ENCODE data around the gene PI4KA.

GRCh38 chr22:20818471-20818870 is 40.1 kb downstream of the PI4KA start:
- TF ChIP-seq CTCF (conservative IDR thresholded peaks at IDR 0.05; ENCODE audit: low read depth, low read length) = no peak
- no peak for TF ChIP-seq EZH2 (IDR thresholded peaks at IDR 0.05; ENCODE audit: borderline replicate concordance, low read depth, low read length, poor library complexity, severe bottlenecking)
